NCI-H526 (cell line): ENCODE measurements around the gene PRR18.

ENCODE experiments used
- DNase-seq, 2 experiments: peaks; one replicate each; lab custom pipeline; 2025; lab: John Stamatoyannopoulos, UW

Gene PRR18

DNA sequence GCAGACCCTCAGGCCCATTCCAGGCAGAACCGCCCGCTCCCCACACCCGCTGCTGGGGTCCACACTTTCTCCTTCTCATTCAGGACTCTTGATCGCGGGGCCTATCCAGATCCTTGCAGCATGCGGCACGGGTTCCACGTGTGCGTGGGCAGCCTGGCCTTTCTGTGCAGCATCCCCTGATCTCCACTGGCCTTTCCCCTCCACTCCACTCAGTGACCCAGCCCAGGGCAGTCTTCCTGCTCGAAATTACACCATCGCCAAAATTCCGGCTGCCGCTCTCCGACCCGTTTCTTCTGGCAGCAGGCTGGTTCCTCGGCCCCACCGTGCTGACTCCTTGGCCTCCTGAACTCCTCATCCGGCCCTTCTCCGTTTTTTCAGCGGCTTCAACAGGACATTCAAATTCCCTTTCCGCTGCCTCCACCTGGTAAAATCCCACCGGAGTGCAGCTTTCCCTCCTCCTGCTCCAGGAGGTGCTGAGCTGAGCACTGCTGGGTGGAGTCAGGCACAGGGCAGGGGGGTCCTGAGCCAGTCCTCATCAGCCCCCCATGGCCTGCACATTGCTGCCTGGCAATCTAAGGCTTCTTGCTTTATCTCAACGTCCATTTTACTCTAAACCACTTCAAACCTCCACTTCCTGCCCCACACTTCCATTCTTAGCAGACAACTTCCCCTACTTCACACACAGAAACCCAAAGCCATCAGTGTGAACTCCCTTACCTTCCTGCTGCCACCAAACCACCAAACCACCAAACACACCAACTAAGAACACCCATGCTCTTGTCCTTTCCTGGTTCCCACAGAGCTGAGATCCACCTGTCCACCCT is 25.2 kb upstream of the PRR18 start:
- DNase-seq = no peak

DNA sequence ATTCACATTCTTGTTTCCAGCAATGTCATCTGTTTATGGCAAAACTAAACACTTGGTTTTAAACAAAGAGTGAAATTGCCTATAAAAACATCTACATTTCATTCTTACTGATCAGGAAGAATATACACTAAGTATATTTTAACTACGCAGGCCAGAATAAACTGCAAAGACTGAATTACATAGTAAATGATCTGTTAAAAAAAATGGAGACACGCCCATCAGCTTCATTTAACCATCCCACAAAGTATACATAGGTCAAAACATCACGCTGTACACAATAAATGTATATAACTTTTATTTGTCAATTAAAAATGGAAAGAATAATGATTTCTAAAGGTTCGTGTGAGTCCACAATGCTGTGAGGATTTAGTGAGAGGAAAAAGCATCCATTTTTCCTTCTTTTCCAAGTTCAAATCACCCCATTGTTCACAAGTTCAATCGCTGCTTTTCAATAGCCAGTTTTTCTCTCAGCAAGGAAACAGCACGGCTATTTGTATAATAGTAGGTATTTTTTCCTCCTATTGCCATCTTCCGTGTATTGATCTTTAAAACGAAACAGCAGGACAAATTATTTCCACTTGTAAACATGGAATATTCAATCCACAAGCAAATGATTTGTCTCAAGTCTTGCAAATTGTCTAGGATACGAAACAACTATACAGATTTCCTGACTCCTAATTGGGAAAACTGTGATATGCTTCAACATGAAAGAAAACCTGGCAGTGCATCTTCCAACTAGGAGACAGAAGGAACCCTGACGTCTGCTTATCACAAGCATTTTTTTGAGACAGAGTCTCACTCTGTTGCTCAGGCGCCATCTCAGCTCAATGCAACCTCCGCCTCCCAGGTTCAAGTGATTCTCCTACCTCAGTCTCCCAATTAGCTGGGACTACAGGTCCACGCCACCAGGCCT is 23.6 kb upstream of the PRR18 start:
- DNase-seq = no peak

DNA sequence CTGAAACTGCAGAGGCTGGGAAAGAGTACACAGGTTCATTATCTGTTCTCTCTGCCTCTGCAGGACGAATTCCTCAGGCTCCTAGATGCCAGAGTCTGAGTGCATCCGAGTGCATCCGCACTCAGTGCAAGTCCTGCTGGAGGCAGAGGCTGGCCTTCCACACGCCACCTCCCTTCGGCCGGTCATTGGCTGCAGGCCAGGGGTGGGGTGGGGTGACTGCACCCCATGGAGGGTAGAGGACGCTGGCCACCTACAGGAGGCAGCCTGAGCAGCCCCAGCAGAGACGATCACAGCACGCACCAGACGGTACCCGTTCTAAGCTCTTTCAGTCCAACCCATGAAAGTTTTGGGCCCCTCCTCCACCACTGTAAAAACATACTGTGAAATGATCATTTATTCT is 22.4 kb upstream of the PRR18 start:
- DNase-seq = peak in 1 of 2 experiments; percentile 5

- DNase-seq = no peak
Measured at GRCh38 chr6:166325383-166326042, 17.3 kb upstream of the PRR18 start.

DNA sequence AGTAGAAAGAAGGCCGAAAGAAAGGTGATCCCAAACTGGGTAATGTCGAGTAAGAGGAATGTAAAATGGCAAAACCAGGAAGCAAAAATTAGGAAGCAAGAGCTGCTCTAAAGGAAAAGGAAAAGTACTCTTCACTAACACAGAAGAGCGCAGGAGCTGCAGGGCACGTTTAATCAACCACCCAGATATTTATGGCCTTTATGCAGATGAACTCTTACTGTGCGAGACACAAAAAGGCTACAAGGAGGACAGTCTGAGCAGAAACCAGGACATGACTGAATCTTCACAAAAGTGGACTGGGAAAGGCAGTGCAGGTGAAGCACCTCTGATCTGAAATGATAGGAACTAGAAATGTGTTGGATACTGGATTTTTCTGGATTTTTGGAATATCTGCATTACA is 15.2 kb upstream of the PRR18 start:
- no peak for DNase-seq

DNA sequence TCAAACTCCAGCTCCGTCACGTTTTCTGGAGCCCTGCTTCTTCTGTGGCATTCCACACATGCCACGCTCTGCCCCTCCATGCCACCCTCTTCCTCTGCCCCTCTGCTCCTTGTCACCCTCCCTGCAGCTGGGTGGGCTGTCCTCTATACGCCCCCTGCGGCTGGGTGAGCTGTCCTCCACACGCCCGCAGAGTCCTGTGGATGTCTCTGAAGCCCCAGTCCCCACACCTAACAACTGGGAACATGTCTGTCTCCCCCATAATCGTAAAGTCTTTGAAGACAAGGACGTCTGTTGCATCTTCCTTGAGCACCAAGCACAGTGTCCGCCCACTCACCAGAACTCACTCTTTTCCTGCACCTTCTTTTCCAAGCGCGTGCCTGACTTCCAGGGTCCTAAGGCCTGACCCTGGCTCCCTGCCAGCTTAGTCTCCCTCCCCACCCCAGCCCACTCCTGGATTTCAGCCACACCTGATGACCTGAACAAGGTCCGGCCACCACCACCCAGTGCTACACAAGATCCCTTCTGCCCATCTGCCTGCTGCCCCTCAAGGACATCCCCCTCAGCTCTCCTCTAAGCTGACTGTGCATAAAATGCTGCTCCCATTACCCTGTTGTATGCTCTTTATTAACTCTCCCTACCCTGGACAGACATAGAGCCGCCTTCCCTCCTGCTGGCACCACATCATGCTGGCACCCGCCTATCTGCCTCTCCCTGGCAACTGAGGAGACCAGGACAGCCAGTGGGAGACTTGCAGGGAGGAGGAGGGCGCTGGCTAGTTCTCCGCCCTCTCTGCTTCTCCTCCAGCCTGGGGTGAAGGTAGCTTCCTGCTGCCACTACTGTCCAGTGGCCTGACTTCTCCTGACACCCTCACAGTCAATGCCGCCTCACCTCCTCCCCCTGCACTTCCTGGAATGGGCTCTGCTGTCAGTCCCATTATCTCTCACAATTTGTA is 10.7 kb upstream of the PRR18 start:
- DNase-seq = no peak

DNA sequence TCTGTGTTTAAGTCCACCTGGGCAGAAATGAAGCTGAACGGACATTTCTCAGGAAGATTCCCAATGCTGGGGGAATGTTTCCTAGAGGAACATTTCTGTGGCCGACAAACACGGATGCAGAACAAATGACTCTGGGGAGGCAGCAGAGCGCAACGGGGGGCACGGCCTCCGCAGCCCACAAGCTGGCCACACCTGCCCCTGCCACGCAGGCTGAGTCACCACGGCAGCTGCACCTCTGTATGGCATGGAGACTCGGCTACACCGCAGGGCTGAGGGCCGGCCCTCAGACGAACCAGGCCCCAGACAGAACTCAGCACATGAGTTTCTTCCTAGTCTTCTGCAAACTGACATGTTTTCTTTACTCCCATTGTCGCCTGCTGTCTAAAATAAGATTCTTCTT is 10.0 kb upstream of the PRR18 start:
- DNase-seq = no peak

- no peak for DNase-seq
Measured at GRCh38 chr6:166317261-166318212, 9.3 kb upstream of the PRR18 start.

- no peak for DNase-seq
Measured at GRCh38 chr6:166315436-166315835, 7.2 kb upstream of the PRR18 start.

DNA sequence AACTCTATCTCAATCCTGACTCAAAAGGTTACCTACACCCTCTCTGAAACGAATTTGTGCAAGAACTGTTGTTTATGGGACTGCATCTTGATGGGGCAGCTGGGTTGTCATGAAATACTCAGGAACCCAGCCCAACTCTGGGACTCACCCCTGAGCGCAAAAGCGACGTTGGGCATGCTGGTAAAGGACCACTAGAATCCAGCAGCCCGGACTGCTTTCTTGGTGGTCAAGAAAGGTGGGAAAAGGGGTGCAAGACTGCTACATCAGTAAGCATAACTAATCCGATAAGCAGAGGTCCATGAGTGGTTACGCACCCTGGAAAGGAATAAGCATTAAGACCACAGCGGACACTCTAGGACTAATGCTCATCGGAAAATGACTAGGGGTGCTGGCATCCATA is 6.3 kb upstream of the PRR18 start:
- DNase-seq = no peak

- DNase-seq = peak in 1 of 2 experiments; percentile 66
Measured at GRCh38 chr6:166313255-166314070, 5.3 kb upstream of the PRR18 start.

DNA sequence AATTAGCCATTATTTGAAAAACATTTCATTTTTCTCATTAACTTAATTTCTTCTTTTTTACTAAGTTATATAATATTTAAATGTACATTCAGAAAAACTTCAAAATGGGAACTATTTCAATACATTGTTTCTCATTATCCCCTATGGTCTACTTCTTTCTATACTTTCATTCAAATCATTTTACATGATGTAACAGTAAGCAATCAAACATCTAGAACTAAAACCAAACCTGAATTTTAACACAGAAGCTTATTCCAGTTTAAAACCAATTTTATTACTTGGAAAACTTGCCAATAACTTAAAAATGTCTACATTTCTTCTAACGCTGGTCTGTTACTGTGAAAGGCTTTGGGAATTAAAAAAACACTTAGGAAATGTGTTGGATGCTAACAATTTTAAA is 4.6 kb upstream of the PRR18 start:
- DNase-seq = no peak

- no peak for DNase-seq
Measured at GRCh38 chr6:166310634-166311033, 2.4 kb upstream of the PRR18 start.

GRCh38 chr6:166309977-166310376 is 1.8 kb upstream of the PRR18 start:
- no peak for DNase-seq

GRCh38 chr6:166308769-166309589 is 787 bp upstream of the PRR18 start:
- DNase-seq = peak; percentile 28 to 64

DNA sequence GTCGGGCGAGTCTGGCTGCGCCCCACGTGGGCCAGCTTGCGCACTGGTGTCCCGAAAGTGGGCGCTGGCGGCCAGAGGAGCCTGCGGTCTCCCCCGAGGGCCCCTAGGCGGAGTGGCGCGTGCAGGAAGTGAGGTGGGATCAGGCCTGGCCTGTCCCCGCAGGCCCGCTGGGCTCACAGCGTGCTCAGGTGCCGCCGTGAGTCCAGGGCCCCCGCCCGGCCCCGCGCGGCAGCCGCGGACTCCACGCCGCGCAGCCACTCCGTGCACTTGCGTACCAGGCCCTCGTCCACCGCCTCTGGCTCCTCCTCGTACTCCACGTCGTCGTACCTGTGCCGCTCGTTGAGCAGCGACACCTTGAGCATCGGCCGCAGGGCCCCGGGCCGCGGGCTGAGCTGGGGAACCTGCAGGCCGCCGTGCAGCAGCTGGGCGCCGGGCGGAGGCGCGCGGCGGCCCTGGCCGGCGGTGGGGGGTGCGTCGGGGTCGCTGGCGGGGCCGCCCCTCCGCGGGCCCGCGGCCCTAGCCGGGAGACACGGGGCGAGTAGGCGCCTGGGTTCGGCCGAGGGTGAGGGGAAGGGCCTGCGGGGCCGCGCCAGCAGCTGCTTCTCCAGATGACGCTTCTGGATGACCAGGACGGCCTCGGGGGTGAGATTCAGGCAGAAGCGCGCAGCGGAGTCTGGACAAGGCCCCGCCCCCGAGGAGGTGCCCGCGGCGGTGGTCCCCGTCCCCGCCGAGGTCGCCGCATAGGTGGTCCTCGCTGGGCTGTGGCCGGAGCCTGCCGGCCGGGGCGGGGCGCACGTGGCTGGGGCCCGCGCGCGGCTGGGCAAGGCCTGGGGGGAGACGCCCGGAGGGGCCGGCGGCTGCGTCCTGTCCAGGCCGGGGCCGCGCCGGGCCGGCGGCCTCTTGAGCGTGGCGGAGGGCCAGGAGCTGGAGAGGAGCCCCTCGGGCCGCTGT is 835 bp downstream of the PRR18 start:
- peak in 1 of 2 experiments; percentile 51 for DNase-seq

DNA sequence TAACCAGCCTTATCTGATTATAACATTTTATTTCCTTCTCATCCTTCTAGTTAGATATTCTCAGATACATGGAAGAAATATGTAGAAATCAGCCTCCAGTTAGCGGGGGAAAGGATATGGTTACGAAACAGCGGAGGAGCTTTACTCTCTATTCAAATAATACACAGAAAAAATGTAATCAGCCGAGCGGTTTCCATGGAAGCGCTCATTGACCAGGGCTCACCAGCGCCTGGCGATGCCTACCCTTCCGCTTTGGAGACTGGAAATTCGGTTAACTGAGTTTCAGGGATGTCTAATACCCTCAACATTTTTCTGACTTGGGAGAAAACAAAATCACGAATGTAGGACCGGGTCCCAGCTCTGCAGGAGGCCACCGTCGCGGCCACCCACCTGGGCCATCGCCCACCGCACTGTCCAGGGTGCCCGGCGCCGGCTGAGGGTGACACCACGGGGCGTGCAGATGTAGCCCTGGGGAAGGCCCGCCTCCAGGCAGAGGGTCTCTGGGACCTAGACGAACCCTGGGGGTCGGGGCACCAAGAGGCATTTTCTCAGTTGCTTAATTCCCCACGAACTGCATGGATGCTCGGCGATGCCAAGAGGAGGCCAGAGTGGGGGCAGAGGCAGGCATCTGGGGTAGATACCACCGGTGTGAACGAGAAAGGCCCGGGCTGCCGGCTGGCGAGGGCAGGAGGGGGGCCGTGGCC is 1.7 kb downstream of the PRR18 start:
- peak; percentile 48 to 75 for DNase-seq
